Measurements from ENCODE around the gene ZNF83.

Gene ZNF83

DNA sequence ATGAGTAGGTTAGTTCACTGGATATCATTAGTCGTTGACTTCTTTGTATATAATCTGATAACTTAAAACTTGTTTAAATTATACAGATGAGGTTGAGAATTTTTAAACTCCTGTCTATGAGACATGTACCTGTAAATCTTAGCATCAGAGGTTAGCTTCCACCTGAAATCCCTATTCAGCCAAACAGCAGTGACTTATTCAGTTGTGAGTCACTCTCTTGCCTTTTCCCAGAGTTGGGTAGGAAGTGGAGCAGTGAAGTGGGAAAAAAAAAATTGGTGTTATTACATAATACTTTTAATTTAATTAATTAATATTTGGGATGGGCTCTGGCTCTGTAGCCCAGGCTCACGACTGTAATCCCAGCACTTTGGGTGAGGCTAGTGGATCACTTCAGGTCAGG lies 35.2 kb downstream of the ZNF83 start:
- TF ChIP-seq, protein P1, sequence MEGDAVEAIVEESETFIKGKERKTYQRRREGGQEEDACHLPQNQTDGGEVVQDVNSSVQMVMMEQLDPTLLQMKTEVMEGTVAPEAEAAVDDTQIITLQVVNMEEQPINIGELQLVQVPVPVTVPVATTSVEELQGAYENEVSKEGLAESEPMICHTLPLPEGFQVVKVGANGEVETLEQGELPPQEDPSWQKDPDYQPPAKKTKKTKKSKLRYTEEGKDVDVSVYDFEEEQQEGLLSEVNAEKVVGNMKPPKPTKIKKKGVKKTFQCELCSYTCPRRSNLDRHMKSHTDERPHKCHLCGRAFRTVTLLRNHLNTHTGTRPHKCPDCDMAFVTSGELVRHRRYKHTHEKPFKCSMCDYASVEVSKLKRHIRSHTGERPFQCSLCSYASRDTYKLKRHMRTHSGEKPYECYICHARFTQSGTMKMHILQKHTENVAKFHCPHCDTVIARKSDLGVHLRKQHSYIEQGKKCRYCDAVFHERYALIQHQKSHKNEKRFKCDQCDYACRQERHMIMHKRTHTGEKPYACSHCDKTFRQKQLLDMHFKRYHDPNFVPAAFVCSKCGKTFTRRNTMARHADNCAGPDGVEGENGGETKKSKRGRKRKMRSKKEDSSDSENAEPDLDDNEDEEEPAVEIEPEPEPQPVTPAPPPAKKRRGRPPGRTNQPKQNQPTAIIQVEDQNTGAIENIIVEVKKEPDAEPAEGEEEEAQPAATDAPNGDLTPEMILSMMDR (IDR thresholded peaks at IDR 0.05), result no peak

DNA sequence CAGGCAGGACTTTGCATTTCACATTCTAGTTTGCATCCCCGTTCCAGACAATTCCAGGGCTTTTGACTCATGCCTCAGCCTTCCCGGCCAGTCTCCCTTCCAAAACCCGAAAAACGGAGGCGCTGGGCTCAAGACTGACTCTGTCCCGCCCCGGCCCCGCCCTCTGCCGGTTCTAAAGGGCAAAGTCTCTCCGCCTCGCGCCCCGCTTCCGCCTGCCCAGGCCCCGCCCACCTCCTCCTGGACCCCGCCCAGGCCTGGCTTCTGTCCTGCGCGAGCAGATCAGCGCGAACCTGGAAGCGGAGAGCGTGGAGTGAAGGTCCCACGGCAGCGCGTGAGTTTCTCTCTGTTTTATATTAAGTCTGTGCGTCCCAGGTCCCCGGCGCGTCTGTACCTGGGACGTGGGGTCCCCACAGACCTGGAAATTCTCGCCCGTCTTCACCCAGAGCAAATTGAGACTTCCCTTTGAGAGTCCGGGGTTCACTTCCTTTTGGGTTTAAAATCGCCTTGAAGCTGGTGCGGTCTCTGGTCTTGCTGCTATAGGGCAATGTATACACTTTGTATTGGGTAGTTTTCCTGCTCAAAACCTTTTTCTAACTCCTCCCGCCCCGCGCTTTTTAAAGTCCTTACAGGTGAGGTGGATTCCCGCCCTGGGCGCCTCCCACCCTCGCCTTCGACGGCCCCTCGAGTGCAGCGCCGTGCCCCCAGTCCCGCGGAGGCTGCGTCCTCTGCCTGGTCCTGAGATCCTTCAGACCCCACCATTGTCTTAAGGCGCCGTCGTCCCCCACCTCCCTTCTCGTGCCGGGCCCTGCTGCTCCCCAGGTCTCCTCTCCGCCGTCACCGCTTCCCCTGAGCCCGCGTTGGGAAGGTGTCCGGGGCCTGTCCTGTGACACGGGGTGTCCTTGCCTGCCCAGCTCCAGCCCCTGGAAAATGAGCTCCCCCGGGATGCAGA lies 36.9 kb downstream of the ZNF83 start:
- TF ChIP-seq, protein P1 (IDR thresholded peaks at IDR 0.05), result no peak

DNA sequence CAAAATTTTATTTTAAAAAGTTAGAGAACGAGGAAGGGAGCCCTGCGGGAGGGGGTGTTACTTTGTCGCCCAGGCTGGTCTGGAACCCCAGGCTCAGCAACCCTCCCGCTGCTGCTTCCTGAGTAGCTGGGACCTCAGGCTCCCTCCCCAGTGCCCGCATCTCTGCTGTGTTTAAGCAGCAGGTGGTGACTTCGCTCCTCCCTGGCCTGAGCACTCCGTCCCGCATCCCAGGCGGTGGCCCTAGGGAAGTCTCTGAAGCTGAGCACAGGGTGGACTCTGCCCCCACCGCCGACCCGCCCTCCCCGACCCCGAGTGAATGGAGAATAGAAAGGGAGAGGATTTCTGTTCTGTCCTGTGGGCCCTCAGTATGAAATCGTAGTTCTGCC lies 37.5 kb downstream of the ZNF83 start:
- TF ChIP-seq, protein P1 (IDR thresholded peaks at IDR 0.05), result no peak

DNA sequence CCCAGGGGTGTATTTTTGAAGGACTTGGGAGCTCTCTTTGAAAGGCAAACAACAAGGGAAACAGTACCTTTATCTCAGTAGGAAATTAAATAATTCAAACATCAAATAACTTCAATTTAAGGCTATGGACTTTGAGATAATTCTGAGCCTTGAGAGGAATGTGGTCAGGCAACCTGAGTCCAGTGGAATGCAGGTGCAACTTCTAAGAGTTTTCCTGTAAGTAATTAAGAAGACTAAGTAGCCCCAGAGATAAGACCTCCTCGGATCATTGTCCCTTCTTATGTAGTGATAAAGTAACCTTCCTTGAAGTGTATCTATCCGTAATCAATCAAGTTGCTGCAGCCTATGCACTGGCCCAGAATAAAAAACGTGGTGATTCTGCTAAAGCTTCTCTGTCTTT lies 38.9 kb downstream of the ZNF83 start:
- TF ChIP-seq, protein P1 (IDR thresholded peaks at IDR 0.05), result no peak

- TF ChIP-seq, protein P1 (IDR thresholded peaks at IDR 0.05), result no peak
These were observed 45.9 kb downstream of the ZNF83 start for GRCh38 chr19:52592301-52592700.

DNA sequence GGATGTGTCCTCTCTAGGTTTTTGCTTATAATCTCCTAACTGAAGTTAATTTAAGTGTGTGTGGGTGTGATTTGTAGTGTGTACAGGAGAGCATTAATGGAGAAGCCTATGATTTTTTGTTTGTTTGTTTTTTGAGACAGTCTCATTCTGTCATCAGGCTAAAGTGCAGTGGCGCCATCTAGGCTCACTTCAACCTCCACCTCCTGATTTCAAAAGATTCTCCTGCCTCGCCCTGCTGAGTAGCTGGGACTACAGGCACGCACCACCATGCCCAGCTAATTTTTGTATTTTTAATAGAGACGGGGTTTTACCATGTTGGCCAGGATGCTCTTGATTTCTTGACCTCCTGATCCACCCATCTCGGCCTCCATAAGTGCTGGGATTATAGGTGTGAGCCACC lies 47.4 kb downstream of the ZNF83 start:
- TF ChIP-seq, protein P1 (IDR thresholded peaks at IDR 0.05), result peak; percentile 34; the same call in 1 of the 2 replicates

DNA sequence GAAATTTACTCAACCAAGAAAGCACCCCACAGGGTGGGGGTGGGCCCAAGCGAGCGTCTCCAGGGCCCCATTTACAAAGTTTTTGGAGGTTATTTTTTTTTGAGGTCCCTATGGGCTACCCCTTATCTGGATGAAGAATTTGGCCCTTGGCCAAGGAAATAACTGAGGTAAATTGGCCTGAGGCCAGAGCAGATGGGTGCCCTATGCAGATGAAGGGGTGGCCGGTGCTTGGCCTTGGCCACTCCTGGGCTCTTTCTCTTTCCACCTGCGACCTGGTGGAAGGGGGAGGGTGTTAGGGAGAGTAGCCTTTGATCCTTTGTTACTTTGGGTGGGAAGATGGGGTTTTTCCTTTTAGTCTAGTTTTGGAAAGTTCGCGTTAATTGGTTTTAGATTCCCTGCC lies 52.6 kb downstream of the ZNF83 start:
- TF ChIP-seq, protein P1 (IDR thresholded peaks at IDR 0.05), result no peak

Measured in LNCAP (cell line).